Activated CD8-positive, alpha-beta memory T cell treated with anti-CD3 and anti-CD28 coated beads for 1 hour (primary cell): ENCODE results near the gene COL18A1.
"Not testable (repeated sequence)": the region's sequence is repeated elsewhere in the genome, so short reads cannot be mapped to it uniquely, and the experiment has no call there.

Experiments
- DNase-seq, 2 donors: peaks; one replicate each; pipeline ENCODE4 v3.0.0-alpha.2; 2020; ENCODE audit warnings: low read depth in 1 of 2; ENCODE audit errors: extremely low read depth in 1 of 2

The COL18A1 gene

GRCh38 chr21:45529785-45530422 lies 124.9 kb downstream of the COL18A1 start:
- DNase-seq, result no peak

- no peak for DNase-seq
These were observed 125.6 kb downstream of the COL18A1 start for GRCh38 chr21:45530423-45531113.

- not testable (repeated sequence) for DNase-seq
These were observed 126.1 kb downstream of the COL18A1 start for GRCh38 chr21:45531114-45531392.

GRCh38 chr21:45531393-45532215 lies 126.6 kb downstream of the COL18A1 start:
- DNase-seq, result no peak

GRCh38 chr21:45532826-45533360 lies 127.9 kb downstream of the COL18A1 start:
- DNase-seq, result no peak

GRCh38 chr21:45533361-45533845 lies 128.4 kb downstream of the COL18A1 start:
- no peak for DNase-seq

GRCh38 chr21:45533846-45534635 lies 129.1 kb downstream of the COL18A1 start:
- DNase-seq, result no peak

- no peak for DNase-seq
These were observed 129.8 kb downstream of the COL18A1 start for GRCh38 chr21:45534636-45535331.

GRCh38 chr21:45535341-45536081 lies 130.5 kb downstream of the COL18A1 start:
- DNase-seq, result no peak

GRCh38 chr21:45536301-45537081 lies 131.5 kb downstream of the COL18A1 start:
- no peak for DNase-seq

- DNase-seq, result no peak
These were observed 132.3 kb downstream of the COL18A1 start for GRCh38 chr21:45537111-45537745.

- no peak for DNase-seq
These were observed 132.9 kb downstream of the COL18A1 start for GRCh38 chr21:45537746-45538291.

- no peak for DNase-seq
These were observed 133.5 kb downstream of the COL18A1 start for GRCh38 chr21:45538381-45539045.

- no peak for DNase-seq
These were observed 134.3 kb downstream of the COL18A1 start for GRCh38 chr21:45539046-45539795.

- DNase-seq, result no peak
These were observed 135.0 kb downstream of the COL18A1 start for GRCh38 chr21:45539796-45540600.

- no peak for DNase-seq
These were observed 135.6 kb downstream of the COL18A1 start for GRCh38 chr21:45540601-45540970.
